ENCODE measurements around the gene TPGS2.

GRCh38 chr18:36761186-36761698, 67.6 kb downstream of the TPGS2 start:
- TF ChIP-seq ZFX (CRISPR knock-in tag; IDR thresholded peaks at IDR 0.05; ENCODE audit: low read depth) (no peak), ARNT (IDR thresholded peaks at IDR 0.05) (no peak), SMC3 (IDR thresholded peaks at IDR 0.05; ENCODE audit: low read length) (no peak), ZNF44 (CRISPR knock-in tag; IDR thresholded peaks at IDR 0.05) (no peak), HMGXB4 (CRISPR knock-in tag; IDR thresholded peaks at IDR 0.05; ENCODE audit: borderline replicate concordance in 1 of 2, low read depth in 1 of 2) (no peak), PHF21A (CRISPR knock-in tag; IDR thresholded peaks at IDR 0.05) (no peak), ZNF121 (CRISPR knock-in tag; IDR thresholded peaks at IDR 0.05) (no peak), FOXP4 (CRISPR knock-in tag; IDR thresholded peaks at IDR 0.05) (no peak), MYC (CRISPR knock-in tag; IDR thresholded peaks at IDR 0.05; ENCODE audit: borderline replicate concordance) (no peak), CTCF (CRISPR knock-in tag; IDR thresholded peaks at IDR 0.05) (peak; percentile 43)
